CD8-positive, alpha-beta memory T cell (primary cell): ENCODE measurements around the gene SLC6A9. TPM values are rescaled to one million over a fixed set of nuclear protein-coding genes. Genes with fewer than 3 reads are reported as not detected.

ENCODE experiments used
- CTCF ChIA-PET: fragments of 350-600 bp; sonication (Branson Sonifier 250); formaldehyde crosslinking; loops from one replicate; lab custom pipeline; 2021; ENCODE audit warnings: antibody characterized with exemption; lab: Charles Lee
- POLR2A ChIA-PET: fragments of 350-600 bp; sonication (Branson Sonifier 250); formaldehyde crosslinking; loops from one replicate; lab custom pipeline; 2021; ENCODE audit warnings: antibody characterized with exemption; lab: Charles Lee
- DNase-seq, 5 donors: peaks; one replicate each; pipeline versions ENCODE4 v3.0.0 to v3.0.0-alpha.2; 2020 to 2022; ENCODE audit warnings: mixed read lengths in 1 of 5
- H3K27ac ChIP-seq: one replicate; pipeline ENCODE4 v1.7.0; 2013; ENCODE audit warnings: low read depth, mild to moderate bottlenecking, low read length, moderate library complexity
- H3K27me3 ChIP-seq: 2 replicates; pipeline ENCODE4 v1.7.0; 2013; ENCODE audit warnings: low read length, mild to moderate bottlenecking; ENCODE audit not compliant: insufficient read depth, poor library complexity, severe bottlenecking
- H3K36me3 ChIP-seq: 2 replicates; pipeline ENCODE4 v1.7.0; 2013; ENCODE audit warnings: mild to moderate bottlenecking, low read length, moderate library complexity; ENCODE audit not compliant: insufficient read depth
- H3K4me1 ChIP-seq: 2 replicates; pipeline ENCODE4 v1.7.0; 2013; ENCODE audit warnings: mild to moderate bottlenecking, low read length, moderate library complexity; ENCODE audit not compliant: insufficient read depth
- H3K4me3 ChIP-seq: 2 replicates; pipeline ENCODE4 v1.7.0; 2013; ENCODE audit warnings: mild to moderate bottlenecking, low read length
- H3K9me3 ChIP-seq: 2 replicates; pipeline ENCODE4 v1.7.0; 2013; ENCODE audit warnings: mild to moderate bottlenecking, low read length
- H3K27ac Mint-ChIP-seq, 8 donors: one replicate each; pipeline ENCODE4 v1.8.0; 2020 to 2021; ENCODE audit warnings: mixed read lengths in 8 of 8, mild to moderate bottlenecking in 6 of 8, inconsistent platforms in 3 of 8, moderate library complexity in 3 of 8
- H3K27me3 Mint-ChIP-seq, 2 donors: one replicate each; pipeline ENCODE4 v1.8.0; 2020 to 2021; ENCODE audit warnings: mixed read lengths in 2 of 2, mild to moderate bottlenecking in 1 of 2, moderate library complexity in 1 of 2
- H3K36me3 Mint-ChIP-seq, 3 donors: one replicate each; pipeline ENCODE4 v1.8.0; 2020 to 2021; ENCODE audit warnings: mixed read lengths in 3 of 3, inconsistent platforms in 1 of 3, mild to moderate bottlenecking in 1 of 3
- H3K4me1 Mint-ChIP-seq, 3 donors: one replicate each; pipeline ENCODE4 v1.8.0; 2020 to 2021; ENCODE audit warnings: mixed read lengths in 3 of 3, inconsistent platforms in 1 of 3, mild to moderate bottlenecking in 1 of 3
- H3K4me3 Mint-ChIP-seq, 7 donors: one replicate each; pipeline ENCODE4 v1.8.0; 2020 to 2021; ENCODE audit warnings: mixed read lengths in 7 of 7, mild to moderate bottlenecking in 6 of 7, moderate library complexity in 4 of 7, inconsistent platforms in 2 of 7
- H3K9me3 Mint-ChIP-seq, 5 donors: one replicate each; pipeline ENCODE4 v1.8.0; 2020 to 2022; ENCODE audit warnings: mixed read lengths in 5 of 5, mild to moderate bottlenecking in 3 of 5, moderate library complexity in 2 of 5, inconsistent platforms in 1 of 5
- polyA plus RNA-seq: library from polyadenylated mRNA; unstranded; fragments of 300-500 nt; fragmentation: Illumina TruSeq; gene quantifications from one replicate; pipeline ENCODE4 v1.2.3, GENCODE V29; 2021
- total RNA-seq, 2 experiments: library from RNA; stranded (reverse); gene quantifications; one replicate each; pipeline ENCODE4 v1.2.3, GENCODE V29; 2021

SLC6A9 gene
- total and polyA plus RNA-seq, 3 experiments from 2014 or later: 0.21 to 7.3 (median 6.8) TPM

DNA sequence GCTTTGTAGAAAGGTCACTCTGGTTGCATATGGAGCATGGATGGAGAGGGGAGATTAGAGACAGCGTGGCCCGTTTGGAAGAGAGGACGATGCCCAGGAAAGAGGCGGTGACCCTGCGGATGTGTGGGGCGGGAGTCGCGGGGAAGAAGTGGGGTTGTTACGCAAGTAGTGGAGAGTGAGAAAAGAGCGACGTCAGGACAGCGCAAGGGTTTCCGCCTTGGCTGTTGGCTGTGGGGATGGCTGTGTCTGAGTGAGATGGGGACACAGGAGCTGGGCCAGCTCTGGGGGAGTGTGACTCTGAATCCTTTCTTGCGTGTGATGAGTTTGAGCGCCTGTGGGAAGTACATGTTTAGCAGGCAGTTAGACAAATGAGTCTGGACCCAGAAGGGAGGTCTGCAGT lies 48.5 kb downstream of the SLC6A9 start:
- Mint-ChIP-seq H3K27ac (peak overlapping the region in 1 of 8 donors; percentile 15), H3K4me1 (peaks cover 16 to 23% (median 21%) of the 10 kb centered on the region in 3 donors), H3K4me3 (peak overlapping the region in 1 of 7 donors; percentile 51), H3K27me3 (peaks cover 0 to 10% of the 10 kb centered on the region in 2 donors), H3K36me3 (peaks cover 0 to 10% (median 2%) of the 10 kb centered on the region in 3 donors), H3K9me3 (no peaks in the 10 kb centered on the region)
- DNase-seq: no peak
- H3K36me3 ChIP-seq: peaks cover under 1% of the 10 kb centered on the region
- no peaks in the 10 kb centered on the region for H3K27me3 ChIP-seq
- ChIA-PET POLR2A (no interaction called here), CTCF (no interaction called here)
- no peaks in the 10 kb centered on the region for H3K9me3 ChIP-seq
- no peak overlapping the region for H3K27ac ChIP-seq
- H3K4me1 ChIP-seq: peaks cover 13% of the 10 kb centered on the region
- no peak overlapping the region for H3K4me3 ChIP-seq

- Mint-ChIP-seq H3K36me3 (peaks cover 2 to 16% (median 8%) of the 10 kb centered on the region in 3 donors), H3K27me3 (peaks cover 0 to 10% of the 10 kb centered on the region in 2 donors), H3K4me3 (peak overlapping the region in 2 of 7 donors; percentile 42 to 51), H3K9me3 (no peaks in the 10 kb centered on the region), H3K4me1 (peaks cover 22 to 29% (median 27%) of the 10 kb centered on the region in 3 donors), H3K27ac (peak overlapping the region in 1 of 8 donors; percentile 83)
- H3K4me3 ChIP-seq: no peak overlapping the region
- H3K27me3 ChIP-seq: no peaks in the 10 kb centered on the region
- peaks cover 6% of the 10 kb centered on the region for H3K36me3 ChIP-seq
- DNase-seq: no peak
- H3K9me3 ChIP-seq: no peaks in the 10 kb centered on the region
- POLR2A ChIA-PET: no interaction called here
- H3K27ac ChIP-seq: no peak overlapping the region
- peaks cover 19% of the 10 kb centered on the region for H3K4me1 ChIP-seq
- CTCF ChIA-PET: no interaction called here
Measured at GRCh38 chr1:43982241-43982640, 49.0 kb downstream of the SLC6A9 start.

- peaks cover 0 to 10% of the 10 kb centered on the region in 2 donors for H3K27me3 Mint-ChIP-seq
- peaks cover 3 to 22% (median 9%) of the 10 kb centered on the region in 3 donors for H3K36me3 Mint-ChIP-seq
- H3K9me3 Mint-ChIP-seq: no peaks in the 10 kb centered on the region
- H3K9me3 ChIP-seq: no peaks in the 10 kb centered on the region
- H3K4me1 Mint-ChIP-seq: peaks cover 28 to 35% (median 33%) of the 10 kb centered on the region in 3 donors
- no peak overlapping the region for H3K27ac ChIP-seq
- no peak overlapping the region for H3K4me3 ChIP-seq
- H3K4me3 Mint-ChIP-seq: peak overlapping the region in 3 of 7 donors; percentile 24 to 74 (median 49)
- no peaks in the 10 kb centered on the region for H3K27me3 ChIP-seq
- no peak for DNase-seq
- ChIA-PET POLR2A (no interaction called here), CTCF (no interaction called here)
- H3K36me3 ChIP-seq: peaks cover 12% of the 10 kb centered on the region
- H3K27ac Mint-ChIP-seq: no peak overlapping the region
- peaks cover 25% of the 10 kb centered on the region for H3K4me1 ChIP-seq
Measured at GRCh38 chr1:43981636-43982035, 49.6 kb downstream of the SLC6A9 start.

DNA sequence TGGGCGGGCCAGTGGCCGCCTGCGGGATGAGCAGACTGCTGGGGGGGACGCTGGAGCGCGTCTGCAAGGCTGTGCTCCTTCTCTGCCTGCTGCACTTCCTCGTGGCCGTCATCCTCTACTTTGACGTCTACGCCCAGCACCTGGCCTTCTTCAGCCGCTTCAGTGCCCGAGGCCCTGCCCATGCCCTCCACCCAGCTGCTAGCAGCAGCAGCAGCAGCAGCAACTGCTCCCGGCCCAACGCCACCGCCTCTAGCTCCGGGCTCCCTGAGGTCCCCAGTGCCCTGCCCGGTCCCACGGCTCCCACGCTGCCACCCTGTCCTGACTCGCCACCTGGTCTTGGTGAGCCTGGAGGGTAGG lies 50.1 kb downstream of the SLC6A9 start:
- peaks cover 33 to 40% (median 38%) of the 10 kb centered on the region in 3 donors for H3K4me1 Mint-ChIP-seq
- H3K36me3 Mint-ChIP-seq: peaks cover 3 to 27% (median 9%) of the 10 kb centered on the region in 3 donors
- H3K9me3 ChIP-seq: no peaks in the 10 kb centered on the region
- H3K9me3 Mint-ChIP-seq: no peaks in the 10 kb centered on the region
- CTCF ChIA-PET: no interaction called here
- H3K4me3 Mint-ChIP-seq: peak overlapping the region in 3 of 7 donors; percentile 34 to 90 (median 88)
- H3K27me3 ChIP-seq: no peaks in the 10 kb centered on the region
- H3K36me3 ChIP-seq: peaks cover 17% of the 10 kb centered on the region
- peaks cover 30% of the 10 kb centered on the region for H3K4me1 ChIP-seq
- H3K27ac Mint-ChIP-seq: no peak overlapping the region
- no peak overlapping the region for H3K27ac ChIP-seq
- peaks cover 0 to 10% of the 10 kb centered on the region in 2 donors for H3K27me3 Mint-ChIP-seq
- POLR2A ChIA-PET: no interaction called here
- no peak for DNase-seq
- H3K4me3 ChIP-seq: no peak overlapping the region

DNA sequence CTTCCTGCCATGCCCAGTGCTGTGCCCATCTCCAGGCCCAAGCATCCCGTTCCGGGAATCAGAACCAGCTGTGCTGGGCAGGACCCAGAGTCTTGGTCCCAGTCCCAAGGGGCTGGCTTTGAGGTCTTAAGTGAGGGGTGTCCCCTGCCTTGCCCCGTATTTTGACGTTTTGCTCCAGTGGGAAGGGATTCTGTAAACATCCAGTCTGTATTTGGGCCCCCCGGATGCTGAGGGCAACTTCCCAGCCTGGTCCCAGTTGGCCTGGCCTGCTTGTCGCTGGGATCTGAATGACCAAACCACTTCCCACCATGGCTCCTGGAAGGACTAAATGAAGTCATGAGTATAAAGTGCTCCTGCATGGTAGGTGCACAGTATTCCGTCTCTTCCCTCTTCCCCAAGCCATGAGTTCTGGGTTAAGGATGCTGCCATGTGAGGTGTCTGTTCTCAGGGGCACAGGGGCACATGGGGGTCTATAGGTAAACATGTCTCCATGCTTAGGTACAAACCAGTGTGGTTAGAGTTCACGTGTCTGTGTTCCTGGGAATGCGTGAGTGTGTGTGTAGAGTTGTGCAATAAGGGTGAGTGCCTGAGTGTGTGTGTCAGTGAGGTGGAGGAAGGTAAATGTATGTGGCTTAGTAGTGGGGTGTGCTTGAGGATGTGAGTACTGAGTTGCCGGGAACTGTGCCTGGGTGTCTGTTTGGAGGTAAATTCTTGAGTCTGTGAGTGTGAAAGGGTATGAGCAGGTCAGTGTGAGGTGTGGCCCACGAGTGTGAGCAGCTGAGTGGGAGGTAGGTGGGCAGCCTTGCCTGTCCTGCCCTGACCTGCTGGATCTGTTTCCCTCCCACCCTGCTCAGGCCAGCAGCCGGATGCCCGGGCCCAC lies 50.8 kb downstream of the SLC6A9 start:
- CTCF ChIA-PET: no interaction called here
- peaks cover 37% of the 10 kb centered on the region for H3K4me1 ChIP-seq
- Mint-ChIP-seq H3K9me3 (no peaks in the 10 kb centered on the region), H3K27ac (peak overlapping the region in 6 of 8 donors; percentile 32 to 84 (median 68)), H3K4me3 (peak overlapping the region; percentile 88 to 92 (median 90)), H3K4me1 (peaks cover 38 to 47% (median 44%) of the 10 kb centered on the region in 3 donors), H3K36me3 (peaks cover 3 to 31% (median 9%) of the 10 kb centered on the region in 3 donors), H3K27me3 (peaks cover 0 to 10% of the 10 kb centered on the region in 2 donors)
- POLR2A ChIA-PET: no interaction called here
- peak overlapping the region; percentile 49 for H3K4me3 ChIP-seq
- H3K36me3 ChIP-seq: peaks cover 18% of the 10 kb centered on the region
- no peaks in the 10 kb centered on the region for H3K9me3 ChIP-seq
- no peak for DNase-seq
- no peaks in the 10 kb centered on the region for H3K27me3 ChIP-seq
- H3K27ac ChIP-seq: peak overlapping the region; percentile 43

DNA sequence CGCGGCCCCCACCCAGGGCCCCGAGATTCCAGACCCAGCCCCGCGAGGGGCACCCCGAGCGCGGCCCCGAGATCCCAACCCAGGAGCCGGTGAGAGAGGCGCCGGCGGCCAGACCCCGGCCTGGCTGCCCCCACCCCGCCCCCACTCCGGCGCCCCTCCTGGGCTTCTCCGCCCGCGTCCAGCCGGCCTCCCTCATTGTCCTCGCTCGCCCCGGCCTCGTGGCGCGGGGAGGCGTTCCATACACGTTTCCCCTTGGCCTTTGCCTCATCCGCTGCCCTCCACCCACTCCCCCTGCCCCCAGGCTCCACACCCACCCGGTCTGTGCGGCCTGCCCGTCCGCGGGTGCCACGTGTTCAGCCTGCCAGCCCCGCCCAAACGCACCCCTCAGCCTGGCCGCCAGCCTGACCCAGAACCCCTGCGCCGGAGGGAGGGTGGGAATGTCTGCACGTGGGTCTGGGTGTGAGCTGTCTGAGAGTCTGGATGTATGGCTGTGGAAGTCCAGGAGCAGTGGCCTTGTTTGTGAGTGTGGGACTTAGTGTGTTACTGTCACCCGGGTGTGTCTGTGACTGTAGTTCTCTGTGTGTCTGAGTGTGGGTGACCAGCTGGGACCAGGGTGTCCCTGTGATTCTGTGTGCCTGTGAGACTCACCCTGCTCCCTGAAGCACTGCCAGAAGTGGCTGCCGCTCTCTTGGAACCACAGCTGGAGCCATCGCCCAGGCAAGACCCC lies 51.6 kb downstream of the SLC6A9 start:
- peak overlapping the region in 6 of 8 donors; percentile 24 to 84 (median 66) for H3K27ac Mint-ChIP-seq
- Histone ChIP-seq H3K36me3 (peaks cover 18% of the 10 kb centered on the region), H3K4me3 (peak overlapping the region; percentile 49), H3K27me3 (no peaks in the 10 kb centered on the region), H3K27ac (peak overlapping the region; percentile 43), H3K4me1 (peaks cover 37% of the 10 kb centered on the region), H3K9me3 (no peaks in the 10 kb centered on the region)
- peaks cover 0 to 10% of the 10 kb centered on the region in 2 donors for H3K27me3 Mint-ChIP-seq
- peaks cover 38 to 50% (median 47%) of the 10 kb centered on the region in 3 donors for H3K4me1 Mint-ChIP-seq
- peaks cover 3 to 33% (median 9%) of the 10 kb centered on the region in 3 donors for H3K36me3 Mint-ChIP-seq
- H3K9me3 Mint-ChIP-seq: no peaks in the 10 kb centered on the region
- CTCF ChIA-PET: no interaction called here
- POLR2A ChIA-PET: no interaction called here
- DNase-seq: peak in 1 of 5 donors; percentile 21
- peak overlapping the region; percentile 88 to 92 (median 90) for H3K4me3 Mint-ChIP-seq

- peaks cover 39% of the 10 kb centered on the region for H3K4me1 ChIP-seq
- no peak overlapping the region for H3K27ac ChIP-seq
- Mint-ChIP-seq H3K27ac (no peak overlapping the region), H3K4me3 (no peak overlapping the region), H3K9me3 (no peaks in the 10 kb centered on the region), H3K4me1 (peaks cover 40 to 52% (median 49%) of the 10 kb centered on the region in 3 donors), H3K27me3 (peaks cover 0 to 10% of the 10 kb centered on the region in 2 donors), H3K36me3 (peaks cover 3 to 38% (median 9%) of the 10 kb centered on the region in 3 donors)
- H3K27me3 ChIP-seq: no peaks in the 10 kb centered on the region
- H3K9me3 ChIP-seq: no peaks in the 10 kb centered on the region
- no peak for DNase-seq
- POLR2A ChIA-PET: no interaction called here
- H3K36me3 ChIP-seq: peaks cover 18% of the 10 kb centered on the region
- no peak overlapping the region for H3K4me3 ChIP-seq
- CTCF ChIA-PET: no interaction called here
Measured at GRCh38 chr1:43979261-43979527, 52.1 kb downstream of the SLC6A9 start.
